PFSK-1 (cell line): ENCODE data around the gene IFNGR2. TPM values are rescaled to one million over a fixed set of nuclear protein-coding genes. Genes with fewer than 3 reads are reported as not detected.

ENCODE experiments used
- FOXP2 ChIP-seq: optimal IDR thresholded peaks from 2 replicates; pipeline ENCODE3; 2011; ENCODE audit warnings: borderline replicate concordance, control low read depth, inconsistent platforms; ENCODE audit not compliant: insufficient read depth; ENCODE audit errors: extremely low read length, extremely low read depth
- POLR2AphosphoS5 ChIP-seq: IDR thresholded peaks from 2 replicates; pipeline ENCODE4 v1.6.1; 2012; ENCODE audit warnings: low read depth, mild to moderate bottlenecking, control low read depth, low read length, moderate library complexity
- REST ChIP-seq, 2 experiments: IDR thresholded peaks; 2 replicates each; pipeline versions ENCODE4 v1.6.1 to v1.8.0; 2011 to 2012; ENCODE audit warnings: low read depth in 2 of 2, low read length in 2 of 2, control low read depth in 1 of 2, inconsistent platforms in 1 of 2, mild to moderate bottlenecking in 1 of 2, moderate library complexity in 1 of 2; ENCODE audit not compliant: insufficient read depth in 1 of 2
- SIN3A ChIP-seq: IDR thresholded peaks from 2 replicates; pipeline ENCODE4 v1.6.1; 2012; ENCODE audit warnings: mild to moderate bottlenecking, low read length, moderate library complexity, borderline replicate concordance; ENCODE audit not compliant: insufficient read depth
- TAF1 ChIP-seq: IDR thresholded peaks from 2 replicates; pipeline ENCODE4 v1.6.1; 2012; ENCODE audit warnings: low read length, control low read depth, borderline replicate concordance; ENCODE audit not compliant: insufficient read depth
- polyA plus RNA-seq: library from polyadenylated mRNA; unstranded; fragments of >200 nt; gene quantifications from one replicate; pipeline ENCODE4 v1.2.1, GENCODE V29; 2012; ENCODE audit warnings: low read depth, missing spikeins; ENCODE audit not compliant: insufficient read length

IFNGR2 gene
- 32.4 TPM for polyA plus RNA-seq

- TF ChIP-seq SIN3A (no peak), REST (IDR thresholded peaks at IDR 0.05; ENCODE audit: insufficient read depth in 1 of 2, low read depth in 2 of 2, low read length in 2 of 2) (0 out of 4 replicates have a peak, but pooled peaks of 1 of the 2 experiments have one; percentile 19), FOXP2 (peak; percentile 56)
Observed at GRCh38 chr21:33403128-33403785, at the start of gene IFNGR2. TSS of gene IFNGR2 (plus strand) at chr21:33403413. CDS start at chr21:33403544, 131 bp downstream.

- TF ChIP-seq FOXP2 (no peak), SIN3A (no peak), TAF1 (no peak), REST (IDR thresholded peaks at IDR 0.05; ENCODE audit: insufficient read depth in 1 of 2, low read depth in 2 of 2, low read length in 2 of 2) (no peak), POLR2AphosphoS5 (no peak)
Observed at GRCh38 chr21:33355355-33355754, 47.9 kb upstream of the IFNGR2 start.

- no peak for TF ChIP-seq FOXP2
- no peak for TF ChIP-seq POLR2AphosphoS5
- no peak for TF ChIP-seq SIN3A
- no peak for TF ChIP-seq TAF1
- no peak for TF ChIP-seq REST (IDR thresholded peaks at IDR 0.05; ENCODE audit: insufficient read depth in 1 of 2, low read depth in 2 of 2, low read length in 2 of 2)
Observed at GRCh38 chr21:33355996-33356395, 47.2 kb upstream of the IFNGR2 start.

GRCh38 chr21:33357177-33357576 lies 46.0 kb upstream of the IFNGR2 start:
- TF ChIP-seq TAF1 (no peak), FOXP2 (no peak), REST (IDR thresholded peaks at IDR 0.05; ENCODE audit: insufficient read depth in 1 of 2, low read depth in 2 of 2, low read length in 2 of 2) (no peak), POLR2AphosphoS5 (no peak), SIN3A (no peak)

- TF ChIP-seq FOXP2 (no peak), REST (IDR thresholded peaks at IDR 0.05; ENCODE audit: insufficient read depth in 1 of 2, low read depth in 2 of 2, low read length in 2 of 2) (no peak), TAF1 (no peak), SIN3A (no peak), POLR2AphosphoS5 (no peak)
Observed at GRCh38 chr21:33359446-33359845, 43.8 kb upstream of the IFNGR2 start.
